Measurements from ENCODE around the gene VWA1.
A peak's percentile ranks its signal among the peaks of the same experiment; 100 is the strongest.
"Not testable (repeated sequence)": the region's sequence is repeated elsewhere in the genome, so short reads cannot be mapped to it uniquely, and the experiment has no call there.

VWA1 gene

DNA sequence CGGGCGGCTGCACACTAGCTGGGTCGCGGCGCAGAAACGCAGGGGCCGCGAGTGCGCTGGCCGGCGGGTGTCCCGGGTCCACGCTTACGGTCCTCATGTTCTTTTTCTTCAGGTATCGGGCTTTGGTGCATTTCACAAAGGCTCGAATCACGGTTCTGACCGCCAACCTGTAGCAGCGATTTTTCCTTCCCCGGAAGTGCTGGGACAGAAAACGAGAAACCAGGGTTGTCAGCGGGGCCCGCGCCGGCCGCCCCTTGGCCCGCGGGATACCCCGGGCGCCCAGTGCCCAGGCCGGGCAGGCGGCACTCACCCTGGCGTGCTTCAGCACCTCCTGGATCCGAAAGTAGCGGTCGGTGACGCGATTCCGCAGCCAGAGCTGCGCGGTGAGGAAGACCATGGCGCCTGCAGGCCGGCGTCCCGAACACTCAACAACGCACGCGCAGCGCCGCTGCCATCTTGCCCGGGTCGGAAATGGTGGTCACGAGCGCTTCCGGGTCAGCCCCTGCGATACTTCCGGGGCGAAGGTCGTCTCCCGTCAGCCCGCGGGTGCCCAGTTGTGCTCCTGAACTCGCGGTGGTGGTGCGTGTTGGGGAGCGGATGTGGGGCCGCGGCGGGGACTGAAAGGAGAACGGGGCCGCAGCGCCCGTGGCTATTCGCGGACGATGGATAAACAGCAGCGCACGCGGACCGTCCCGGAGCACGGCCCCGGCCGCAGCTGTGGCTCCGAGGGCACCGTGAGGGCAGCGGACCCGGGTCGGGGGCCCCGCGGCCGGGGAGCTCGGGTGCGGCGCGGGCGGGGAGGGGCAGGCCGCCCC, 28.5 kb upstream of the VWA1 start, which contains the start of gene MRPL20:
MRPL20 (minus strand) TSS at position 473 of the 815 bp plus-strand sequence; CDS start at position 397, 76 bp downstream.
- Histone ChIP-seq H3K4me3 (ENCODE audit: low read length) (peak within 1 kb of the TSS; percentile 94), H3K9ac (ENCODE audit: low read length) (peak within 1 kb of the TSS; percentile 95), H3K27me3 (ENCODE audit: control insufficient read depth, insufficient read depth, low read length) (no peaks in the 10 kb centered on the region), H3K4me1 (ENCODE audit: control insufficient read depth, low read depth, low read length) (peaks cover 20% of the 10 kb centered on the region), H3K9me3 (ENCODE audit: control insufficient read depth, low read depth, low read length) (no peaks in the 10 kb centered on the region), H3K36me3 (ENCODE audit: control insufficient read depth, low read depth, low read length) (peaks cover 37% of the 10 kb centered on the region), H3K27ac (ENCODE audit: low read length) (peak within 1 kb of the TSS; percentile 78)

DNA sequence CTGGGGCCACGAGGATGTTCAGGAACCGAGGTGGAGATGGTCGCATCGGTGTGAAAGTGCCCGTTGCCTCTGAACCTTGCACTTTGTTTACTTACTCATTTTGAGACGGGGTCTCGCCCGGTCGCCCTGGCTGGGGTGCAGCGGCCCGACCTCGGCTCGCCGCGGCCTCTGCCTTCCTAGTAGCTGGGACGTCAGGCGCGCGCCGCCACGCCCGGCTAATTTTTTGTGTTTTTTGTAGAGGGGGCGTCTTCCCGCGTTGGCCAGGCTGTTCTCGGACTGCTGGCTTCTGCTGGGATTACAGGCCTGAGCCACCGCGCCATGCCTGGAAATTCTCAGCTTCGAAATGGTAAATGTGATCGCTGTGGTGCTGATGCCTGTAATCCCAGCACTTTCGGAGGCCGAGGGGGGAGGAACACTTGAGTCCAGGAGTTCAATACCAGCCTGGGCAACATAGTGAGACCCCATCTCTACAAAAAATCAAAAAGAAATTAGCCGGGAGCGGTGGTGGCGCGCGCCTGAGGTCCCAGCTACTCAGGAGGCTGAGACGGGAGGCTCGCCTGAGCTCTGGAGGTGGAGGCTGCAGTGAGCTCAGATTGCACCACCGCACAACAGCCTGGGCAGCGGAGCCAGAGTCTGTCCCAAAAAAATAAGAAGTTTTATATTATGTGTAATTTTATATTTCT, 27.7 kb upstream of the VWA1 start:
- Histone ChIP-seq H3K9me3 (ENCODE audit: control insufficient read depth, low read depth, low read length) (no peaks in the 10 kb centered on the region), H3K27ac (ENCODE audit: low read length) (no peak overlapping the region), H3K4me1 (ENCODE audit: control insufficient read depth, low read depth, low read length) (peaks cover 20% of the 10 kb centered on the region), H3K36me3 (ENCODE audit: control insufficient read depth, low read depth, low read length) (peaks cover 29% of the 10 kb centered on the region), H3K4me3 (ENCODE audit: low read length) (peak overlapping the region; percentile 94), H3K27me3 (ENCODE audit: control insufficient read depth, insufficient read depth, low read length) (no peaks in the 10 kb centered on the region), H3K9ac (ENCODE audit: low read length) (peak overlapping the region; percentile 95)

DNA sequence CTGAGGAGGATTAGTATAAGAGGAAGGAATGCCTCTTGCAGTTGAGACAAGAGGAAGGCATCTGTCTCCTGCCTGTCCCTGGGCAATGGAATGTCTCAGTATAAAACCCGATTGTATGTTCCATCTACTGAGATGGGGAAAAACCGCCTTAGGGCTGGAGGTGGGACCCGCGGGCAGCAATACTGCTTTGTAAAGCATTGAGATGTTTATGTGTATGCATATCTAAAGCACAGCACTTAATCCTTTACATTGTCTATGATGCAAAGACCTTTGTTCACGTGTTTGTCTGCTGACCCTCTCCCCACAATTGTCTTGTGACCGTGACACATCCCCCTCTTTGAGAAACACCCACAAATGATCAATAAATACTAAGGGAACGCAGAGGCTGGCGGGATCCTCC, 25.3 kb upstream of the VWA1 start:
- Histone ChIP-seq H3K4me1 (ENCODE audit: control insufficient read depth, low read depth, low read length) (peaks cover 20% of the 10 kb centered on the region), H3K27ac (ENCODE audit: low read length) (peak overlapping the region; percentile 90), H3K9ac (ENCODE audit: low read length) (peak overlapping the region; percentile 66), H3K4me3 (ENCODE audit: low read length) (peak overlapping the region; percentile 17)
- H3K27me3 ChIP-seq (ENCODE audit: control insufficient read depth, insufficient read depth, low read length); H3K9me3 ChIP-seq (ENCODE audit: control insufficient read depth, low read depth, low read length); H3K36me3 ChIP-seq (ENCODE audit: control insufficient read depth, low read depth, low read length): not testable (repeated sequence)

DNA sequence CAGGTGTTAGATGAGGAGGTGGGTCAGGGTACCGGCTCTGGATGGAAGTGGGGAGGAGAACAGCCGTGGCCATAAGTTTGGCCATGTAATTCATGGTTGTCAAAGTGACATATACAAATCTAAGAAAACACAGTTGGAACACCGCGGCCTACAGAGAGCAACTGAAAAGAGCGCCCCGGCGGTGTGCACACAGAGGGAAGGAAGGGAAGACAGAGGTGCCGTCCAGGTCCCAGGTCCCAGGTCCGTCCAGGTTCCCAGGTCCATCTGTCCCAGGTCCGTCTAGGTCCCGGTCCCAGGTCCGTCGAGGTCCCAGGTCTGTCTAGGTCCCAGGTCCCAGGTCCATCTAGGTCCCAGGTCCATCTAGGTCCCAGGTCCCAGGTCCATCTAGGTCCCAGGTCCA, 23.9 kb upstream of the VWA1 start:
- H3K9ac ChIP-seq (ENCODE audit: low read length): no peak overlapping the region
- H3K4me1 ChIP-seq (ENCODE audit: control insufficient read depth, low read depth, low read length): peaks cover 20% of the 10 kb centered on the region
- H3K36me3 ChIP-seq (ENCODE audit: control insufficient read depth, low read depth, low read length): peaks cover 3% of the 10 kb centered on the region
- H3K27ac ChIP-seq (ENCODE audit: low read length): no peak overlapping the region
- no peaks in the 10 kb centered on the region for H3K27me3 ChIP-seq (ENCODE audit: control insufficient read depth, insufficient read depth, low read length)
- H3K9me3 ChIP-seq (ENCODE audit: control insufficient read depth, low read depth, low read length): no peaks in the 10 kb centered on the region
- H3K4me3 ChIP-seq (ENCODE audit: low read length): no peak overlapping the region

DNA sequence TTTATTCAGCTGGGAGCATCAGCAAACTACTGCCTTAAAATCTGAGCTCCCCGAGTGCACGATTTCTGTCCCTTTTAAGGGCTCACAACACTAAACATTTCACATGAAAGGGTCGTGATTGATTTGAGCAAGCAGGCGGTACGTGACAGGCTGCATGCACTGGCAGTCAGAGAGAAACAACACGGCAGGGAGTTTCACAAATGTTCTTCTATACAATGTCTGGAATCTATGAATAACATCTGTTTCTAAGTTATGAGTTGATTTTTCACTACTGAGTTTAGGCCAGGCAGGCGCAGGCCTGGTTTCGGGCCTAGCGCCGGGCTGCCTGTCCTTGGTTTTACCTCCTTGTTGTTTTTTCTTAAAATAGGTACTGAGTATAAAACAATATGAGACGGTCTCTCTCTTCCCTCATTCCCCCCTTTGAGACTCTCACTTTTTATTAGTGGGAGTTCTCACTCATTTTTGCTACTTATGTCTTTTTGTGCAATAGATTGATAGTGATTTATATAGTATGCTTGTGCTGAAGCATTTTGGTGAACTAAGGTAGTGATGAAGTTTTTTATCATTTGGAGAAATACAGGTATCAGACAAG, 23.1 kb upstream of the VWA1 start:
- not testable (repeated sequence) for H3K27ac ChIP-seq (ENCODE audit: low read length); H3K9ac ChIP-seq (ENCODE audit: low read length); H3K36me3 ChIP-seq (ENCODE audit: control insufficient read depth, low read depth, low read length); H3K4me3 ChIP-seq (ENCODE audit: low read length); H3K9me3 ChIP-seq (ENCODE audit: control insufficient read depth, low read depth, low read length); H3K27me3 ChIP-seq (ENCODE audit: control insufficient read depth, insufficient read depth, low read length)
- peaks cover 20% of the 10 kb centered on the region for H3K4me1 ChIP-seq (ENCODE audit: control insufficient read depth, low read depth, low read length)

DNA sequence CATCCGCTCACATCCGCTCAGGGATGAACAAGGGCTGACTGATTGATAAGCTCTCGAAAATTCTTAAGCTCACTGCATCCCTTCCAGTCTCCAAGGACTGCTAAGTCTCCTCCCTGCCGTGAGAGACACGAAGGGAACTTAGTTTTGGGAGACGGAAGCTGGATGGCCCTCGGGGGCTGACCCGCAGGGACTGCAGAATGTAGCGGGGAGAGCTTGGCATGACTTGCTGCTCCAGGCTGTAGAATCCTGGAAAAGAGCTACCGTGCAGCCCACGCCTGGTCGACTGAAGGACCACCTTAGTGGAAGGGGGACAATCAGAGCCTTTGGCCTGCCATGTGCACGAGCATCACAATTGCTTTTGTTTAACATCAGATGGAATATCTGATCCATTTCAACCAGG, 19.7 kb upstream of the VWA1 start:
- Histone ChIP-seq H3K9ac (ENCODE audit: low read length) (no peak overlapping the region), H3K4me3 (ENCODE audit: low read length) (no peak overlapping the region), H3K9me3 (ENCODE audit: control insufficient read depth, low read depth, low read length) (no peaks in the 10 kb centered on the region), H3K27ac (ENCODE audit: low read length) (no peak overlapping the region), H3K36me3 (ENCODE audit: control insufficient read depth, low read depth, low read length) (no peaks in the 10 kb centered on the region), H3K27me3 (ENCODE audit: control insufficient read depth, insufficient read depth, low read length) (no peaks in the 10 kb centered on the region), H3K4me1 (ENCODE audit: control insufficient read depth, low read depth, low read length) (peaks cover 4% of the 10 kb centered on the region)

DNA sequence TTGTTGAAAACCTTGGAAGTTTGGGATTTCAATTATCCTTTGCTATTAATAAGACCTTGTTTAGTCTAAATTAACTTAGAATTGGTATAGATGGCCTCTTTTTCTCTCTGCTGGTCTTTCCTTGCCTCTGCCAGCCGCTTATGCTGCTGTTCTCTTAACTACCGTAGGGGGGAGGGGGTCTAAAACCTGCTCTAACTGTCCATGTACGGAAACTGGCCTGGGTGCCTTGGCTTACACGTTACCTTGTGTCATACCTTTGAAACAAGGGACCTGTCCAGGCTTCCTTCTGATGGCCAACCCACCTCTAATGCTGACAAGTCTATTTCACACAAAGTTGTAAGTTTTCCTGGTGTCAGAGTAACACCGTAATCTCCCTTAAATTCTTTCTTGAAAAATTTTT, 18.1 kb upstream of the VWA1 start:
- not testable (repeated sequence) for H3K4me3 ChIP-seq (ENCODE audit: low read length); H3K27ac ChIP-seq (ENCODE audit: low read length); H3K9me3 ChIP-seq (ENCODE audit: control insufficient read depth, low read depth, low read length); H3K9ac ChIP-seq (ENCODE audit: low read length); H3K4me1 ChIP-seq (ENCODE audit: control insufficient read depth, low read depth, low read length); H3K36me3 ChIP-seq (ENCODE audit: control insufficient read depth, low read depth, low read length); H3K27me3 ChIP-seq (ENCODE audit: control insufficient read depth, insufficient read depth, low read length)

DNA sequence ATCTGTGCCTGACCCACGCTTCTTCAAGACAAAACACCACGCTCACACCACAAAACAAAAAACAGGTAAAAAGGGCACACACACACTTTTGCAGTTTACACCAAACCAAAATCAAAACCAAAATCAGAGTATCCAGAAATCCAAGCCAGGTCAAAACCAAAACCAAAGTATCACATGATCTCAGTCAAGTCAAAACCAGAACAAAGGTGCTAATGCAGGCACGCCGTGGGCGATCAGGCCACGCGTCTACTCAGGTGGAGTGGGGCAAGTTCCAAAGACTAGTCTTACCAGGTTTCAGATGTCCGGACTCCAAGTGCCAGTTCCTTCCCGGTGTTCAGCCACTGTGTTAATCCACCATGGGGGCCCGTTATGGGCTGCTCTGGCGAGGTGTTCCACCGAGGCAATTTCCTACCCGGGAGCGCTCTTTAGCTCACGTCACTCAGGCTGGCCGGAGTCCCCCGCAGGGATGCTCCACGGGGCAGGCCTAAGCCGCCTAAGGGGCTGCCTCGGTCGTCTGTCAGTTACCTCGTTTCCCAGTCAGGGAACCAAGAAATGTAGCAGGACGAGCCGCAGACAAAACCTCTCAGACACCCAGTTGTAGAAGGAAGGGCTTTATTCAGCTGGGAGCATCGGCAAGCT, 17.5 kb upstream of the VWA1 start:
- not testable (repeated sequence) for H3K4me3 ChIP-seq (ENCODE audit: low read length); H3K9me3 ChIP-seq (ENCODE audit: control insufficient read depth, low read depth, low read length); H3K36me3 ChIP-seq (ENCODE audit: control insufficient read depth, low read depth, low read length); H3K27ac ChIP-seq (ENCODE audit: low read length); H3K27me3 ChIP-seq (ENCODE audit: control insufficient read depth, insufficient read depth, low read length); H3K9ac ChIP-seq (ENCODE audit: low read length)
- H3K4me1 ChIP-seq (ENCODE audit: control insufficient read depth, low read depth, low read length): peaks cover 13% of the 10 kb centered on the region

DNA sequence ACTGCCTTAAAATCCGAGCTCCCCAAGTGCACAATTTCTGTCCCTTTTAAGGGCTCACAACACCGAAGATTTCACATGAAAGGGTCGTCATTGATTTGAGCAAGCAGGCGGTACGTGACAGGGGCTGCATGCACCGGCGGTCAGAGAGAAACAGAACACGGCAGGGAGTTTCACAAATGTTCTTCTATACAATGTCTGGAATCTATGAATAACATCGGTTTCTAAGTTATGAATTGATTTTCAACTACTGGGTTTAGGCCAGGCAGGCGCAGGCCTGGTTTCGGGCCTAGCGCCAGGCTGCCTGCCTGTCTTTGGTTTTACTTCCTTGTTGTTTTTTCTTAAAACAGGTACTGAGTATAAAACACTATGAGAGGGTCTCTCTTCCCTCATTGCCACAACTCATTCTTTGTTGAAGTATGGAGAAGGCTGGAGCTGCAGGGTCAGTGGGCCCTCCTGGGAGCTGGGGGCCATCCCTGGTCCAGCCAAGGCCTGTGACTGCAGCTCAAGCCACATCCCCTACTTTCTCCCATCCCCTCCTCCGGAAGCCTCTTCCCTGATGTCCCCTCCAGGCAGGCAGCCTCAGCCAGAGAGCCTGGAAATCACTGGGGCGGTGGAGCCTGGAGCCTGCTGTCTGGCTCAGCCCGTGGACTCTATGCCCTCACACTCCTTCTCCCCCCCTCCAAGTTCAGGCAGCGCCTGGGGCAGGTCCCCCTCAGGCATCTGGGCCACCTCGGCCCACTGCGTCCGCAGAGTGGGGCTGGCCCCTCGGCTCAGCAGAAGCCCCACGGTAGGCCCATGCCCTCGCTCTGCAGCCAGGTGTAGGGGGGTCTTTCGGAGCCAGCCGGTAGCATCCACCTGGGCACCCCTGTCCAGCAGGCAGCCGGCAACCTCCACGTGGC, 16.8 kb upstream of the VWA1 start:
- H3K27me3 ChIP-seq (ENCODE audit: control insufficient read depth, insufficient read depth, low read length): no peaks in the 10 kb centered on the region
- no peak overlapping the region for H3K4me3 ChIP-seq (ENCODE audit: low read length)
- H3K9ac ChIP-seq (ENCODE audit: low read length): no peak overlapping the region
- H3K36me3 ChIP-seq (ENCODE audit: control insufficient read depth, low read depth, low read length): no peaks in the 10 kb centered on the region
- H3K9me3 ChIP-seq (ENCODE audit: control insufficient read depth, low read depth, low read length): no peaks in the 10 kb centered on the region
- H3K27ac ChIP-seq (ENCODE audit: low read length): no peak overlapping the region
- H3K4me1 ChIP-seq (ENCODE audit: control insufficient read depth, low read depth, low read length): peaks cover 13% of the 10 kb centered on the region

DNA sequence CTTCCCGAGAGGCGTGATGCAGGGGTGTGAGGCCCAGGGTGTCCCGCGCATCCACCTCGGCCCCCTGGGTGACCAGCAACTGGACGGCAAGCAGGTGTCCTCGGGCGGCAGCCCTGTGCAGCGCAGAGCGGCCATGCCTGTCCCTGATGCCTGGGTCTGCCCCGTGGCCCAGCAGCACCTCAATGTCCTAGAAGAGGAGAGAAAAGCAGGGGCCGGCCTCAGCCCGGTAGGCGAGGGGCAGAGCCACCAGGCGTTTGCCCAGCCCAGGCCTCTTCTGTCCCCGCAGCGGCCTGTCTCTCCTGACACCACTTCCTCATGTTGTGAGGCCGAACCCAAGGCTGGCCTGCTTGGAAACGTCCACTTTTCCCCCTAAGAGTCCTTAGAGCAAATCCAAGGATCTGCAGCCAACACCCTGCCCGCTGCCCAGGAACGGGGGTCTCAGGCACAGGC, 16.1 kb upstream of the VWA1 start:
- Histone ChIP-seq H3K9me3 (ENCODE audit: control insufficient read depth, low read depth, low read length) (no peaks in the 10 kb centered on the region), H3K36me3 (ENCODE audit: control insufficient read depth, low read depth, low read length) (no peaks in the 10 kb centered on the region), H3K27me3 (ENCODE audit: control insufficient read depth, insufficient read depth, low read length) (no peaks in the 10 kb centered on the region), H3K27ac (ENCODE audit: low read length) (no peak overlapping the region), H3K9ac (ENCODE audit: low read length) (no peak overlapping the region), H3K4me1 (ENCODE audit: control insufficient read depth, low read depth, low read length) (peaks cover 13% of the 10 kb centered on the region), H3K4me3 (ENCODE audit: low read length) (no peak overlapping the region)
